OCI-LY7 (cell line): ENCODE data around the gene ATP2B3. TPM values are rescaled to one million over a fixed set of nuclear protein-coding genes. Genes with fewer than 3 reads are reported as not detected.

Source experiments
- BruUV-seq: library from RNA; stranded (reverse); fragments of 400-500 nt; replicated peaks from 2 replicates; lab custom pipeline; 2021; lab: Mats Ljungman, UMichigan
- CTCF ChIA-PET: fragments of 300-600 bp; sonication (Branson Sonifier 250); formaldehyde crosslinking; loops from one replicate; lab custom pipeline; 2022; ENCODE audit warnings: antibody characterized with exemption; ENCODE audit not compliant: unreplicated experiment; lab: Charles Lee
- POLR2A ChIA-PET: fragments of 300-600 bp; sonication (Branson Sonifier 250); formaldehyde crosslinking; loops from one replicate; lab custom pipeline; 2022; ENCODE audit warnings: antibody characterized with exemption; lab: Charles Lee
- DNase-seq: peaks from one replicate; pipeline ENCODE4 v3.0.0-alpha.2; 2015; ENCODE audit warnings: low spot score
- H2AFZ ChIP-seq: fragments of 200-600 bp; sonication (generic), shearing (Covaris generic); 2 replicates; pipeline ENCODE4 v1.6.1; 2014; ENCODE audit warnings: mild to moderate bottlenecking, antibody characterized with exemption, low read length, moderate library complexity
- H3K27ac ChIP-seq: fragments of 200-600 bp; sonication (generic); 2 replicates; pipeline ENCODE4 v1.5.1; 2014; ENCODE audit warnings: mixed run types, low read depth, mild to moderate bottlenecking, moderate library complexity, low read length, inconsistent platforms; ENCODE audit not compliant: poor library complexity, severe bottlenecking
- H3K36me3 ChIP-seq: fragments of 200-600 bp; sonication (generic); 2 replicates; pipeline ENCODE4 v1.6.1; 2014; ENCODE audit warnings: mild to moderate bottlenecking, antibody characterized with exemption, low read length, moderate library complexity, mixed read lengths; ENCODE audit not compliant: insufficient read depth
- H3K4me1 ChIP-seq: fragments of 200-600 bp; sonication (generic); 2 replicates; pipeline ENCODE4 v1.5.1; 2014; ENCODE audit warnings: mild to moderate bottlenecking, low read length; ENCODE audit not compliant: insufficient read depth, poor library complexity, severe bottlenecking
- H3K4me2 ChIP-seq: fragments of 200-600 bp; sonication (generic); 2 replicates; pipeline ENCODE4 v1.6.1; 2014; ENCODE audit warnings: mild to moderate bottlenecking, low read length
- H3K4me3 ChIP-seq: fragments of 200-600 bp; sonication (generic); 2 replicates; pipeline ENCODE4 v1.5.1; 2014; ENCODE audit warnings: mild to moderate bottlenecking, low read depth, low read length; ENCODE audit not compliant: poor library complexity, severe bottlenecking
- H3K79me2 ChIP-seq: fragments of 200-600 bp; sonication (generic); 2 replicates; pipeline ENCODE4 v1.6.1; 2016; ENCODE audit warnings: low read depth, mild to moderate bottlenecking, low read length, moderate library complexity, mixed read lengths; ENCODE audit not compliant: insufficient read depth
- H3K9me2 ChIP-seq: fragments of 200-600 bp; sonication (generic); 2 replicates; pipeline ENCODE4 v1.6.1; 2016; ENCODE audit warnings: mild to moderate bottlenecking, low read length, mixed read lengths; ENCODE audit not compliant: insufficient read depth
- H3K9me3 ChIP-seq: fragments of 200-600 bp; sonication (generic); 2 replicates; pipeline ENCODE4 v1.6.1; 2014; ENCODE audit warnings: mild to moderate bottlenecking, mixed run types, low read length, mixed read lengths
- H4K20me1 ChIP-seq: fragments of 200-600 bp; sonication (generic); 2 replicates; pipeline ENCODE4 v1.6.1; 2014; ENCODE audit warnings: mild to moderate bottlenecking, antibody characterized with exemption, low read length, moderate library complexity, mixed read lengths; ENCODE audit not compliant: insufficient read depth
- EZH2phosphoT487 ChIP-seq: fragments of 200-600 bp; sonication (generic); IDR thresholded peaks from 2 replicates; pipeline ENCODE4 v1.6.1; 2018; ENCODE audit warnings: low read depth, borderline replicate concordance, mild to moderate bottlenecking, mixed run types, antibody characterized with exemption, low read length, moderate library complexity, mixed read lengths
- intact Hi-C: fragments of 100-400 bp; cut with micrococcal nuclease; formaldehyde crosslinking; loops from one replicate; pipeline ENCODE4 v1.10.0; 2022; ENCODE audit not compliant: unreplicated experiment
- total RNA-seq, 2 experiments: library from RNA; depleted of rRNA in 1 of 2; stranded (reverse); fragments of >200 nt in 1 of 2; shearing (Covaris generic) in 1 of 2; gene quantifications; 2 replicates each; pipeline ENCODE4 v1.2.3, GENCODE V29; 2014 to 2022
- TF ChIP-seq, protein P1 (sequence below): fragments of 200-600 bp; sonication (generic); conservative IDR thresholded peaks from 2 replicates; pipeline ENCODE4 v1.5.1; 2014; ENCODE audit warnings: mild to moderate bottlenecking, antibody characterized with exemption, low read length, moderate library complexity, mixed read lengths

Gene ATP2B3
- total RNA-seq, 2 experiments from 2014 or later: not detected

DNA sequence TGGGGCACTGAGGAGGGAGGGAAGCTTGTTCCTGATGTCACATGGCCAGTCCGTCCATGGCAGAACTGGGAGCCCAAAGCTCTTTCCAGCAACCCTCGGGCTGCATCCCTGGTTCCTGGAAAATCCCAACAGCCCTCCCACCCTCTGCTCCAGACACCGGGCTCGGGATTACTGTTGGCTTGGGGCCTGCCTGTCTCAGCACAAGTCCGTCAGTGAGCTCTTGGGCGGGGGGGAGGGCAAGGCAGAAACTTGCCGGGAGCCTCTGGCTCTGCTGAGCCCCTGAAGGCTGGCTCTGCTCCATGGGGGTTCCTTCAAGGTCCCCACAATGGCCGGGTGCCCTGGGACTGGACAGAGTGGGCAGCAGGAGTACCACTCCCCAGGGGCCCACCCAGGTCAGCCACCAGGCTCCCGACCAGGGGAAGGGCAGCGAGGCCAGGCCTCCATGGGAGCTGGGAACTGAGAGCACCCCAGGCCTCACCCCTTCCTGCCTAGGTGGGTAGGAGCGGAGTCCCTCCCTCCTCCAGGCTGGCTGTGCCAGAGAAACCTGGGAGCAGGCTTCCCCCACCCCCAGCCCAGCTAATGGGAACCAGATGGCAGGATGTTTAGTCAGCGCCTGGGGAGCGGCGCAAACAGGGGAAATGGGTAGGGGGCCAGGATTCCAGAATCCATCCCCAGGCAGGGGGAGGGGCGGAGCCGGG is 40.6 kb upstream of the ATP2B3 start:
- no peaks in the 10 kb centered on the region for H4K20me1 ChIP-seq
- H3K9me3 ChIP-seq: no peaks in the 10 kb centered on the region
- no peaks in the 10 kb centered on the region for H3K9me2 ChIP-seq
- H3K4me1 ChIP-seq: no peaks in the 10 kb centered on the region
- no peak for TF ChIP-seq EZH2phosphoT487
- TF ChIP-seq, protein P1, sequence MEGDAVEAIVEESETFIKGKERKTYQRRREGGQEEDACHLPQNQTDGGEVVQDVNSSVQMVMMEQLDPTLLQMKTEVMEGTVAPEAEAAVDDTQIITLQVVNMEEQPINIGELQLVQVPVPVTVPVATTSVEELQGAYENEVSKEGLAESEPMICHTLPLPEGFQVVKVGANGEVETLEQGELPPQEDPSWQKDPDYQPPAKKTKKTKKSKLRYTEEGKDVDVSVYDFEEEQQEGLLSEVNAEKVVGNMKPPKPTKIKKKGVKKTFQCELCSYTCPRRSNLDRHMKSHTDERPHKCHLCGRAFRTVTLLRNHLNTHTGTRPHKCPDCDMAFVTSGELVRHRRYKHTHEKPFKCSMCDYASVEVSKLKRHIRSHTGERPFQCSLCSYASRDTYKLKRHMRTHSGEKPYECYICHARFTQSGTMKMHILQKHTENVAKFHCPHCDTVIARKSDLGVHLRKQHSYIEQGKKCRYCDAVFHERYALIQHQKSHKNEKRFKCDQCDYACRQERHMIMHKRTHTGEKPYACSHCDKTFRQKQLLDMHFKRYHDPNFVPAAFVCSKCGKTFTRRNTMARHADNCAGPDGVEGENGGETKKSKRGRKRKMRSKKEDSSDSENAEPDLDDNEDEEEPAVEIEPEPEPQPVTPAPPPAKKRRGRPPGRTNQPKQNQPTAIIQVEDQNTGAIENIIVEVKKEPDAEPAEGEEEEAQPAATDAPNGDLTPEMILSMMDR: no peak
- H3K4me3 ChIP-seq: no peak overlapping the region
- intact Hi-C loops: no loop called here
- no peak overlapping the region for H3K4me2 ChIP-seq
- no peak for DNase-seq
- no peak overlapping the region for H3K27ac ChIP-seq
- CTCF ChIA-PET: interaction anchor here (0.6 kb wide), 1 partner anchor 131 kb away, joined by 5 read pairs; no protein-coding TSS in a partner anchor
- no peaks in the 10 kb centered on the region for H3K36me3 ChIP-seq
- no peaks in the 10 kb centered on the region for H3K79me2 ChIP-seq
- H2AFZ ChIP-seq: no peak overlapping the region
- POLR2A ChIA-PET: no interaction called here
- no TSS peak for BruUV-seq

DNA sequence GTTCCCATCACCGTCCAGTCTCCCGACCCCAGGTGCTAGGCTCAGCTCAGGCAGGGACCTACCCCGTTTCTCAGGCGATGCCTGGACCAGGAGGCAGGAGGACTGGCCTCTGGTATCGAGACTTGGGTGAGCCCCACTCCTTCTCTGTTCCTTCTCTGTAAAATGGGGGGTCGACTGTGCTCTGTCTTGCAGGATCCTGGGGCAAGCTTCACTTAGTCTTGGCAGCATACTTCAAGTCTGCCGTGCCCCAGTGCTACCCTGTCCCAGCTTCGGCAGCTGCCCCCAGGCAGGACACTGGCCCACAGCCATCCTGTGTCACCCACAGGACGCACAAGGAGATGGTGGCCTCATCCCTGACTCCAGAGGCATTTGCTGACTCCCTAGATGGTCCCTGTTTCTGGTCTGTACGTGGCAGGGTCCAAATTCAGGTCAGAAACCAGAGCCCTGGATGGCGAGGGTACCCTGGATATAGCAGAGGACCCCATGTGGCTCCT is 40.0 kb upstream of the ATP2B3 start:
- intact Hi-C loops: no loop called here
- H3K9me3 ChIP-seq: no peaks in the 10 kb centered on the region
- no peaks in the 10 kb centered on the region for H3K9me2 ChIP-seq
- no peaks in the 10 kb centered on the region for H4K20me1 ChIP-seq
- no peak overlapping the region for H3K4me2 ChIP-seq
- H3K4me1 ChIP-seq: no peaks in the 10 kb centered on the region
- CTCF ChIA-PET: no interaction called here
- no peak for DNase-seq
- TF ChIP-seq, protein P1: no peak
- TF ChIP-seq EZH2phosphoT487: no peak
- POLR2A ChIA-PET: no interaction called here
- BruUV-seq: no TSS peak
- no peak overlapping the region for H2AFZ ChIP-seq
- no peaks in the 10 kb centered on the region for H3K79me2 ChIP-seq
- H3K27ac ChIP-seq: no peak overlapping the region
- no peaks in the 10 kb centered on the region for H3K36me3 ChIP-seq
- no peak overlapping the region for H3K4me3 ChIP-seq

DNA sequence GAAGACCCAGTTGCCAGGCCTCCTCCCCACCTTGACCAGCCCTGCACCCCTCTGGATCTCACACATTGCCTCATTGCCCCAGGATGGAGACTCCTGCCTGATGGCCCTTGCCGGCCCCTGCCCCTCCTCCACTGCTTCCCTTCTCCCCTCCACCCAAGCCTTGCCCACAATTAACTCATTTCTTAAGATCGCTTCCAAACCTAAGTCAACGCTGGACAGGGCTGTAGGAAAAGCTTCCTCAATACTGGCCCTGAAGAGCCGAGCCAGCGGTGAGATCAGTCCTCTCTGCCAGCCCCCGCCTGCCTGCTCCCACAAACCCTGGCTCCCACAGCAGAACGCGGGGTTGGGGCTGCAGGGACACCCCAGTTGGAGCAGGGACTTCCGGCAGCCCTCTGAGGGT is 39.5 kb upstream of the ATP2B3 start:
- ChIA-PET POLR2A (no interaction called here), CTCF (no interaction called here)
- intact Hi-C loops: no loop called here

More for the DNA sequence above, 39.5 kb upstream of the ATP2B3 start:
- H2AFZ ChIP-seq: no peak overlapping the region
- no peak overlapping the region for H3K4me2 ChIP-seq
- H3K9me3 ChIP-seq: no peaks in the 10 kb centered on the region
- no peak overlapping the region for H3K4me3 ChIP-seq
- H3K4me1 ChIP-seq: no peaks in the 10 kb centered on the region
- H3K79me2 ChIP-seq: no peaks in the 10 kb centered on the region
- no peaks in the 10 kb centered on the region for H4K20me1 ChIP-seq
- BruUV-seq: no TSS peak
- TF ChIP-seq, protein P1: no peak
- TF ChIP-seq EZH2phosphoT487: no peak
- DNase-seq: no peak
- H3K9me2 ChIP-seq: no peaks in the 10 kb centered on the region
- no peaks in the 10 kb centered on the region for H3K36me3 ChIP-seq
- H3K27ac ChIP-seq: no peak overlapping the region
